HG03520 (cell line): ENCODE measurements around the gene CAMKK1.

ENCODE experiments used
- ATAC-seq: cut with Tn5 transposase; IDR thresholded peaks from one replicate; pipeline ENCODE4 v1.9.1; 2021; ENCODE audit warnings: mild to moderate bottlenecking, moderate library complexity; ENCODE audit not compliant: unreplicated experiment

CAMKK1 gene

GRCh38 chr17:3815122-3815521, 77.7 kb downstream of the CAMKK1 start:
- no peak for ATAC-seq

GRCh38 chr17:3814361-3814760, 78.5 kb downstream of the CAMKK1 start:
- no peak for ATAC-seq

DNA sequence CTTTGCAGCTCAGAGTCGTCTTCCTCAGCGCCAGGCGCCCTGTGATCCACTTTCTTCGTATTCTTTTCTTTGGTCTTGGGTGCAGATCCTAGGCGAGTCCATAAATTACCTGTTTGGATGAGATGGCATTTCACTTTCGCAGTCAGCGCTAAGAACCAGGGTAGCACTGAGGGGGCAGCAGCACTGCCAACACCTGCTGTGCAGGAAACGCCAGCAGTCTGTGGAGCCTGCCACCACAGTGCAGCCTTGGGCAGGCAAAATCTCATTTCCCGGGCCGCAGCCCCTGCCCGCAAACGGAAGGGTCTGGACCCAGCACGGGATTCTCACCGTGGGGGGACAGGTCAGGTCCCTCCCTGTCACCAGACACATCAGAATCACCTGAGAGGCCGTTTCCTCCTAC, 79.7 kb downstream of the CAMKK1 start:
- no peak for ATAC-seq

DNA sequence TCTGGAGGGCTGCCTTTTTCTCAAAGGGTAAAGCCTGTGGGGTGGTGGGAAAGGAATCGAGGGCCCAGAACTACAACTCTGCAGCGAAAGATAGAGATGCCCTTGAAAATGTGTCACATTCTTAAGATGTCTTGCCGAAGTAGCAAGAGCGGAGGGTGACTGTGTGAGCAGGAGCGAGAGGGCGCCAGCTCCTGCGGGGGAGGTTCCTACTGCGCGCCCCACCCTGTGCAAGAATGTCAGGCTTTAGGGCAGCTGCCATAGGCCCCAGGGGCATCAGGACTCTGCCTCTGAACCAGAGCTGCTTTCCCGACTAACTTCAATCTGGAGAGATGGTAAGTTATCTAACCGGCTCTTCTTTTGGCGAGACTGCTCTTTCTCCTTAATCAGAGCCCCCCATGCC, 80.1 kb downstream of the CAMKK1 start:
- ATAC-seq = no peak

GRCh38 chr17:3812284-3812683, 80.6 kb downstream of the CAMKK1 start:
- no peak for ATAC-seq
